ENCODE data around the gene TRHDE.

Gene TRHDE

DNA sequence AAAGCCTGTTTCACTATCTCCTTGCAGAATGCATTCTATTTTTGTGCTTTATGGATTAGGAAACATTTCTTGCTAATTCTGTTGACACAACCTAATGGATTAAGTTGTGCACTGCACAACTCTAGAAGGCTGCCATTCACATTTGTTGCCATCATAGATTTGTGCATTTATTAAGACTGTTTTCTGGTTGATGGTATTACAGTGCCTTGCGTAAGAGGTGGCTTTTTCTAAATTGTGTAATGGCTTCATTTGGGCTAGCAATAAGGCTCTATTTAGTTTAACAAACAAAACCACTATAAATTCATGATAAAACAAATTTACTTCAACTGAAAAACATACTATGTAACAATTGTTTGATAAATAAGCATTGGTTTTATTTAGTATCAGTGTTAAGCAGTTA, 175.9 kb downstream of the TRHDE start:
- DNase-seq (ENCODE audit: low spot score): no peak

- DNase-seq (ENCODE audit: low spot score): no peak
These were observed 176.6 kb downstream of the TRHDE start for GRCh38 chr12:72448805-72449204.

- DNase-seq (ENCODE audit: low spot score): no peak
These were observed 180.9 kb downstream of the TRHDE start for GRCh38 chr12:72453066-72453465.

- DNase-seq (ENCODE audit: low spot score): no peak
These were observed 181.4 kb downstream of the TRHDE start for GRCh38 chr12:72453550-72453949.

GRCh38 chr12:72464471-72464870, 192.3 kb downstream of the TRHDE start:
- DNase-seq (ENCODE audit: low spot score): no peak

- DNase-seq (ENCODE audit: low spot score): no peak
These were observed 193.0 kb downstream of the TRHDE start for GRCh38 chr12:72465155-72465554.

- no peak for DNase-seq (ENCODE audit: low spot score)
These were observed 193.9 kb downstream of the TRHDE start for GRCh38 chr12:72465940-72466630.

DNA sequence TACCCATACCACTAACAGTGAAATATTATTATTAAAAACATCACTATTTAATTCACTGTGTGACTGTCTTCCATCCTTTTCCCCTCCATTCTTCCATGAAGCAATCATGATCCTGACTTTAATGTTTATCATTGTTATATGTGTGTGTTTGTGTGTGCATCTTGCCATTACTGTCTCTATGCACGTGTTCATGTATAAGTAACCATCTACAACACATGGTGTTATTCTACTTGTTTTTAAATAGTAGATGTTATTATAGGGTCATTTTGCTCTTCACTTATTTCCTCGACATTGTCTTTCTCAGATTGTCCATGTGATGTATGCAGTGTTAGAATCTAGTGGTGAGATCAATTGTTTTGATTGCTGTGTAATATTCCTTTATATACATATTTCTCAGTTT, 195.8 kb downstream of the TRHDE start:
- no peak for DNase-seq (ENCODE audit: low spot score)

DNA sequence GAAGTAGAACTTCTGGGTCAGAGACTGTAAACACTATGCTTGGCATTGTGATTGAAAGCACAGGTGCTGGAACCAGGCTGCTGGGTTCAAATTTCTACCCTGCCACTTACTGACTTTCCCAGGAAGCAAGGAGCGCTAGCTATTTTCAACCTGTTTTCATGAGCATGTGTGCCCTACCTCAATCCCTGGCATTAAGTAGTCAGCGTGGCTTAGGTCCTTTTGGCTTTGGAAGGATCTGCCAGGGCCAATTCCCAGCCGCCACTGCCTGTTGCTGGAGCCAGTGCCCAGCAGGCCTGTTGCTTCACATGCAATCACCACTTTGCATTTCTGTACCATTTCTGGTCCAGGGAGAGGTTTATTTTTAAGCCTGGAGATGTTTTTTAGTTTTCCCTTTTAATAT, 196.3 kb downstream of the TRHDE start:
- DNase-seq (ENCODE audit: low spot score): no peak

- DNase-seq (ENCODE audit: low spot score): no peak
These were observed 199.6 kb downstream of the TRHDE start for GRCh38 chr12:72471806-72472205.

- DNase-seq (ENCODE audit: low spot score): no peak
These were observed 200.2 kb downstream of the TRHDE start for GRCh38 chr12:72472350-72472749.

- no peak for DNase-seq (ENCODE audit: low spot score)
These were observed 204.1 kb downstream of the TRHDE start for GRCh38 chr12:72476301-72476700.

DNA sequence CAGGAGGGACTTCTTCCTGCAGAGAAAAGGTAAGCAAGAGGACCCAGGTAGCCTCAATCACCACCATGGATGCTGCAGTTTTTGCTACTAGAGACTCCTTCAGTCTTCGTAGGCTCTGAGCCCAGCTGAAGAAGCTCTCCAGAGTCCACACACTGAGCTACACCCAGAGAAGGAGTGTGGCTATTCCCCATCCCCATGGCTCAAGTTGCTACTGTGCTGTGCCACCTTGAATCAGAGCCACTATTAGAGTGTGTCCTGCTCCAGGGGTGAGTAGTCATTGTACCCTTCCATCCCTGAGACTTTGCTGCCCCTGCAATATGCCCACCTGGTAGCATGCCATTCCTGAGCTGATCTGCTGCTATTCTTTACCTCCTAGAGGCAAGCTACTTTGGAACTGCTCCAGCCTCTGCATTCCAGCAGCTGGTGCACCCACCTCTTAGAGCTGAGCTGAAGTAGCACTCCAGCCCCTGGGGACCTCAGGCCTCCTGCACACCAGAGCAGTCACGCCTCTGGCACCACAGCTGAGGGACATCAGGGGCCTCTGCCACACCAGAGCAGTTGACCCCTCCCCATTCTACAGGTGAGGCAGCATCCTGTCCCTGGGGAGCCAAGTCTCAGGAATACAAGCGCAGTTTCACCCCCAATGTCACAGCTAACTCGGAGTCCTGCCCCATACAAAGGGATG, 213.0 kb downstream of the TRHDE start:
- DNase-seq (ENCODE audit: low spot score): no peak

DNA sequence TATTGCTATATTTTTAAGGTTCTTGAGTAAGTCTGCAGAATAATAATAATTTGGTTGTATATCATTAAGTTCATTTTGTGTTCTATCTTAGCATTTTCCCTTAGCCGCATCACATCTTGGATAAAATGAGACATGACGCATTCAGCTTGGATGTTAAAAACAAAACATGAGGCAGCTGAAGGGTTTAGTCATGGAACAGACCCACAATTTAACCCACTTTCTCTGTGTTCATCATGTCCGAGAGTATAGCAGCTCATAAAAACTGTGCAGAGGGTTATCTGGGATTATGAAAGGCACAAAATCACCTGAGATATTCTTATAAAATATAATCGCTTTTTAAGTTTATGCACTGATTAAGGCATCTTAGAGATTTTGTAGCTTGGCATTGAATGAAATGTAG, 219.3 kb downstream of the TRHDE start:
- DNase-seq (ENCODE audit: low spot score): no peak

DNA sequence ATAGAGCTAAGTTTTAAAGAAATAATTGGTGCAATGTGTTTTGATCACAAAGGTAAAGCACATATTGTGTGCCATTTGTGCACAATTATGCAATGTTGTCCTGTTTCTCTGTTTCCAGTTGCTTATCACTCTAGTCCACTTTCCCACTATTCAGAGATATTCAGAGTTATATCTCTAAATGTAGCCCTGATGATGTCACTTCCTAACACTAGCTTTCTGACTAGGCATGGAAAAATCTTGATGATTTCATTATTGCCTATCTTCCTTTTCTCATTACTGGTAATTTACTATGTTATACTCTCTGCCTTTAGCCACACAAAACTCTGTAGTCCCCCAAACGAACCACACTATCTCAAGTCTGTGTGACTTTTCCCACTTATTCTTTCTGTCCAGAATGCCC, 221.2 kb downstream of the TRHDE start:
- DNase-seq (ENCODE audit: low spot score): no peak

- no peak for DNase-seq (ENCODE audit: low spot score)
These were observed 226.2 kb downstream of the TRHDE start for GRCh38 chr12:72498354-72498753.

GRCh38 chr12:72499244-72499643, 227.1 kb downstream of the TRHDE start:
- no peak for DNase-seq (ENCODE audit: low spot score)

DNA sequence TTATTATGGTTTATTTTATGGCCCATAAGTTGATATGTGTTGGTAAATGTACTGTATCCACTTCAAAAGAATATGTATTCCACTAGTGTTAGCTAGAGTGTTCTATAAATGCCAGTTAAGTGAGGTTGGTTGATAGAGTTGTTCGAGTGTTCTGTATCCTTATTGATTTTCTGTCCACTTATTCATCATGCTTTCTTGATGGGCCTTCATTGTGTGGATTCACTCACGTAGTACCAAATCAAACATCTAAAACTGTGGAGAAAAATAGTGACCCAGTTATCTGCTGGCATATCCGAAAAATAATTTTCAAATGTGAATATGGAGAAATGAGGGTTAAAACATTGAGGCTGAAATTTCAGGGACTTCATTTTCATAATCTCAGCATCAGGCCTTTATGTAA, 230.4 kb downstream of the TRHDE start:
- DNase-seq (ENCODE audit: low spot score): no peak

DNA sequence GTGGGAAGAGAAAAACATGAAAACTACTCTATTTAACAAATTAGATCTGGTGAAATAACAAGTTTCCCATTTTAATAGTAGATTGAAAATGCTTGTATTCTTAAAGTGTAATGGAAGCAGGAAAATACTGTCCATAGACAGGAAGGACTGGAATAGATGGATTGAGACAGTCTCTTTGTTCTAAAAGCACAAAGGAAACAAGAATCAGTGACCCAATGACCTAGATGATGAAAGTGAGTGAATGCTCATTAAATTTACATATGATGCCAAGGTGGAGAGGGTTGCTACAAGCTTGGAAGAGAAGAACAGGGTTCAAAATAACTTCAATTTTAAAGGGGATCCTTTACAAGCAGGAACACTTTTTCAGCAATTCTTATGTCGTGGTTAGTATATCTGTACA, 233.1 kb downstream of the TRHDE start:
- no peak for DNase-seq (ENCODE audit: low spot score)

GRCh38 chr12:72509891-72510290, 237.7 kb downstream of the TRHDE start:
- DNase-seq (ENCODE audit: low spot score): no peak

GRCh38 chr12:72510772-72511171, 238.6 kb downstream of the TRHDE start:
- DNase-seq (ENCODE audit: low spot score): no peak

DNA sequence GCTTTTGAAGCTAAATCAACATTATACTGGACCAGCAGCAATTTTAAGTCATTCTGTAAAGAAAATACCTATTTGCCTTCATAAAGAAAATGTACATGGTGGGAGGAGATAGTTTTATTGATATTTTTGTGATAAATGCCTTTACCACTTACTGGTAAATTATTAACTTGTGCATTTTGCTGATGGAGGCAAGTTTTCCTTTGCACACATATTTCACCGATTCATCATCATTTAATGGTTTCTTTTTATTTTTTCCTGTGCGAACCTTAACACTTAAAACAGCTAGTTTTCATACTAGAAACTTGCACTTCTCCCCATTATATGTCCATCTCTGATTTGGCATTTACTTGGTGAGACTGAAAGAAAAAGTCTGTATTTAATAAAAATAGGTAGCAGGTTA, 239.3 kb downstream of the TRHDE start:
- no peak for DNase-seq (ENCODE audit: low spot score)

- DNase-seq (ENCODE audit: low spot score): no peak
These were observed 239.7 kb downstream of the TRHDE start for GRCh38 chr12:72511906-72512305.
